OCI-LY3 (cell line): ENCODE results near the gene NR2F1-AS1.

Experiments
- H2AFZ ChIP-seq: fragments of 200-600, 300-600 bp; shearing (Covaris generic); 2 replicates; pipeline ENCODE4 v1.6.0; 2014; ENCODE audit warnings: antibody characterized with exemption, low read depth, low read length
- H3K27ac ChIP-seq: fragments of 200-600, 300-600 bp; sonication (generic); 2 replicates; pipeline ENCODE4 v1.5.1; 2014; ENCODE audit warnings: mild to moderate bottlenecking, low read length, moderate library complexity, mixed read lengths
- H3K27me3 ChIP-seq: fragments of 200-600, 300-600 bp; sonication (generic); 2 replicates; pipeline ENCODE4 v1.6.1; 2014; ENCODE audit warnings: low read depth, low read length, mixed read lengths
- H3K36me3 ChIP-seq: fragments of 200-600, 300-600 bp; sonication (generic); replicated peaks from 2 replicates; pipeline ENCODE3; 2014; ENCODE audit warnings: low read depth, low read length, mixed read lengths
- H3K4me1 ChIP-seq: fragments of 300-600, 200-600 bp; sonication (generic); 2 replicates; pipeline ENCODE4 v1.6.1; 2014; ENCODE audit warnings: low read length, mixed read lengths
- H3K4me2 ChIP-seq: fragments of 200-600, 300-600 bp; sonication (generic); 2 replicates; pipeline ENCODE4 v1.6.1; 2014; ENCODE audit warnings: low read length, mixed read lengths
- H3K4me3 ChIP-seq: fragments of 300-600, 200-600 bp; sonication (generic); 2 replicates; pipeline ENCODE4 v1.5.1; 2014; ENCODE audit warnings: antibody characterized with exemption, mild to moderate bottlenecking, low read length, moderate library complexity
- H3K79me2 ChIP-seq: fragments of 300-600, 200-600 bp; shearing (Covaris generic); 2 replicates; pipeline ENCODE4 v1.6.1; 2014; ENCODE audit warnings: mild to moderate bottlenecking, low read length, mixed read lengths
- H3K9ac ChIP-seq: fragments of 300-600, 200-600 bp; shearing (Covaris generic); 2 replicates; pipeline ENCODE4 v1.6.0; 2014; ENCODE audit warnings: mild to moderate bottlenecking, low read length, moderate library complexity
- H3K9me3 ChIP-seq: fragments of 200-600, 300-600 bp; shearing (Covaris generic); 2 replicates; pipeline ENCODE4 v1.6.1; 2014; ENCODE audit warnings: low read length, mixed read lengths; ENCODE audit not compliant: insufficient read depth
- H4K20me1 ChIP-seq: fragments of 200-600, 300-600 bp; sonication (generic); 2 replicates; pipeline ENCODE4 v1.6.1; 2016; ENCODE audit warnings: low read length, mixed read lengths; ENCODE audit not compliant: insufficient read depth
- EZH2phosphoT487 ChIP-seq: fragments of 200-600 bp; shearing (Covaris generic); IDR thresholded peaks from 2 replicates; pipeline ENCODE4 v1.6.1; 2018; ENCODE audit warnings: antibody characterized with exemption, mixed run types, low read depth
- TF ChIP-seq, protein P1 (sequence below): fragments of 200-600, 300-600 bp; sonication (generic); IDR thresholded peaks from 2 replicates; pipeline ENCODE4 v1.5.1; 2014; ENCODE audit warnings: antibody characterized with exemption, low read length, low read depth

The NR2F1-AS1 gene

DNA sequence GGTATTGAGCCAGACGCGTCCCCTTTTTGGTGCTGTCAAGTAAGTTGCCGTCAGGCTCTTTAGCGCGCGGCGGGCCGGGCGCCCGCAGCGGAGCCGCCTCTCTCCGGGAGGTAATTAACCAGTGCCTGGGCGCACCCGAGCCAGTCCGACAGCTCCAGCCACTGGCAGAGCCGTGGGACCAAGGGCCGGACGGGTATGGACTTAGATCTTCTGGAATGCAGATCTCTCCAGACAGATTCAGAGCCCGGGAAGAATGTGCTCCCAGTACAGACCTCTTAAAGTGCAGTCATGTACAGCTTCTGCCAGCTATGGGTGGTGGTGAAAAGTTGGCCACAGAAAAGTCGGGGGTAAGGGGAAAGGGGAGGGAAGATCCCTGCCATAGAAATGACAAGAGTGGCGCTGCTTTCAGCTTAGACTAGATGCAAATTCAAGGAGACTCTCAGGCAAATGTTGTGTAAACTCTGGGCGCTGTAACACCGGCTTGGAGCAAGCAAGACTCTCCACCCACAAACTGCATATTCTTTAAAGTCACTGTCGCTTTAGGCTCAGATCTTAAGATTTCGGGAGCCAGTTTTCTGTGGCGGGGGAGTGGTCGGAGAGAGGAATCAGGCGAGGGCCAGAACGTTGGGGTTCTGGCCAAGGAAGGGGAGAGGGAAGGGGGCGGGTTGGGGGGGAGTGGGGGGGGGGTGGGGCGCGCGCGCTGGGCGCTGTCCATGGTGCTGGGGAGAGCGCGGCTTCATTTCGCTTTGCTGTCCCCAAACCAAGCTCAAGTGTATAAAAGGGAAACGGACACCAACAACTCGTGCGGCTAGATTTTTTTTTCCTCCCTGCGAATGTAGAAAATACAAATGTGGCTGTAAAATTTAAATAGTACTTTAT lies 31.2 kb upstream of the NR2F1-AS1 start:
- H3K79me2 ChIP-seq = no peaks in the 10 kb centered on the region
- H4K20me1 ChIP-seq = no peaks in the 10 kb centered on the region
- H3K27ac ChIP-seq = no peak overlapping the region
- H3K4me2 ChIP-seq = peak overlapping the region; percentile 44
- no peaks in the 10 kb centered on the region for H3K36me3 ChIP-seq
- peak overlapping the region; percentile 23; the same call in 1 of the 2 replicates for H3K4me3 ChIP-seq
- TF ChIP-seq, protein P1, sequence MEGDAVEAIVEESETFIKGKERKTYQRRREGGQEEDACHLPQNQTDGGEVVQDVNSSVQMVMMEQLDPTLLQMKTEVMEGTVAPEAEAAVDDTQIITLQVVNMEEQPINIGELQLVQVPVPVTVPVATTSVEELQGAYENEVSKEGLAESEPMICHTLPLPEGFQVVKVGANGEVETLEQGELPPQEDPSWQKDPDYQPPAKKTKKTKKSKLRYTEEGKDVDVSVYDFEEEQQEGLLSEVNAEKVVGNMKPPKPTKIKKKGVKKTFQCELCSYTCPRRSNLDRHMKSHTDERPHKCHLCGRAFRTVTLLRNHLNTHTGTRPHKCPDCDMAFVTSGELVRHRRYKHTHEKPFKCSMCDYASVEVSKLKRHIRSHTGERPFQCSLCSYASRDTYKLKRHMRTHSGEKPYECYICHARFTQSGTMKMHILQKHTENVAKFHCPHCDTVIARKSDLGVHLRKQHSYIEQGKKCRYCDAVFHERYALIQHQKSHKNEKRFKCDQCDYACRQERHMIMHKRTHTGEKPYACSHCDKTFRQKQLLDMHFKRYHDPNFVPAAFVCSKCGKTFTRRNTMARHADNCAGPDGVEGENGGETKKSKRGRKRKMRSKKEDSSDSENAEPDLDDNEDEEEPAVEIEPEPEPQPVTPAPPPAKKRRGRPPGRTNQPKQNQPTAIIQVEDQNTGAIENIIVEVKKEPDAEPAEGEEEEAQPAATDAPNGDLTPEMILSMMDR = no peak
- no peak for TF ChIP-seq EZH2phosphoT487
- H3K27me3 ChIP-seq = peaks cover 42% of the 10 kb centered on the region
- no peaks in the 10 kb centered on the region for H3K9me3 ChIP-seq
- no peak overlapping the region for H2AFZ ChIP-seq
- 0 out of 2 replicates have a peak, but pooled peaks cover 5% of the 10 kb centered on the region for H3K4me1 ChIP-seq
- no peak overlapping the region for H3K9ac ChIP-seq

DNA sequence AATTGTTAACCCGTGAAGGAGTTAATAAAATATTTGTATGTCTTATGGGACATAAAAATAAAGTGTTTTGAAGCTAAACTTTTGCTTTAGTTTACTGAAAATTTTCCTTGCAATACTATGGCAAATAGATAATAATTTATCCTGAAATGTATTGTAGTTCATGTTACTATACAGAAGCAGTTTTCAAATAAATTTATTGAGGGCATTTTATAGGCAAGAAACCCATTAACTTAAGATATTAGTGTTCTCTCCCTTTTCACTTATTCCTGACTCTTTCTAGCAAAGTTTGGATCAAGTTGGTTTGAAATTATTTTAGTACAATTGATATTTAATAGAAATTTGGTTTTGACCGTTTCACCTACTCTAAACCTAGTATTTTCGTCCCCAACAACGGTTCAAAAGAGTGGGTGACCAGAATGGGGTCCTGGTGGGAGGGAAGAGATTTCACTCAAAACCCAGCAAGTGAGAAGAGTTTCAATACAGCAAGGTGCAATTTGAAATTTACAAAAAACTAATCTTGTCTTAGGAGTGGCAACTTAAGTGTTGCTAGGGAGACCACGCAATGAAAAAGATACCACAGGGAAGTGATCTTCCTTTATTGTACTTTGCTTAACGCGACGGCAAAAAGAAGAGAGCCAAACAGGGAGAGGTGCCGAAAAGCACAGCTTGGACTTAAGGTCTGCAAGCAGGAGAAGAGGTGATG lies 30.4 kb upstream of the NR2F1-AS1 start:
- TF ChIP-seq, protein P1 = no peak
- no peak for TF ChIP-seq EZH2phosphoT487
- Histone ChIP-seq H3K4me2 (peak overlapping the region; percentile 44; the same call in 1 of the 2 replicates), H2AFZ (no peak overlapping the region), H3K4me3 (no peak overlapping the region; the same call in 1 of the 2 replicates), H3K9me3 (no peaks in the 10 kb centered on the region), H3K9ac (no peak overlapping the region), H3K27me3 (peaks cover 42% of the 10 kb centered on the region), H3K79me2 (no peaks in the 10 kb centered on the region), H4K20me1 (no peaks in the 10 kb centered on the region), H3K36me3 (no peaks in the 10 kb centered on the region), H3K27ac (no peak overlapping the region), H3K4me1 (0 out of 2 replicates have a peak, but pooled peaks cover 5% of the 10 kb centered on the region)

DNA sequence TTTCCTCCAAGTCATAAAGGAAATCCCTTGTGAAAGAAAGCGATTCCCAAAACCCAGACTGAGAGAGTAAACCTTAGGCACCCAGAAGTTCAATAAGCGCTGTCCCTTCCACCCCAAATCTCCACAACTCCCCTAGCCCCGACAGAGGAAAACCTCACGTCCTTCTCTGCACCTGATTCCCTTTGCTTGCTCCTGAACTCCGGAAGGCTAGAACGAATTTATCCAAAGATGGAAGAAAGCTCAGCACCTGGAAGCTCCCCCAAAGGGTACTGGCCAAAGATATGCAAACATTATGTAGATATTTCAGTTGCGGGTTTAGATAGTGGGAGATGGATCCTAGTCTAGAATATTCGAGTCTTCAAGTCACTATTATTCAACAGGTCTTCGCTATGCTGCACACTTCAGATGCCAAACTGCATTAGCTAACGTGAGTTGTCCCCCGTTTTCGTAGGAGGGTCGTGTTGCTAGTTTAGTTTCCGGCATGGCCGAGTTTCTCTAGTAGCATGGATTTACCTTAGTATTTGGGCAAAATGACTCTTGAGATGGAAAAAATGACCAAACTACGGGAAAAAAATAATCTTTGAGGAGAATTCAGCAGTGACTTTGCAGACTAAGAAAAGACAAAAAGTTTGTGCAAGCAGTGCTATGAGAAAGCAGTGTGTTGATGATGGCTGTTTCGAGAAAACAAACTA lies 29.7 kb upstream of the NR2F1-AS1 start:
- H3K4me2 ChIP-seq = no peak overlapping the region
- no peaks in the 10 kb centered on the region for H3K9me3 ChIP-seq
- no peak overlapping the region for H3K27ac ChIP-seq
- no peak for TF ChIP-seq EZH2phosphoT487
- TF ChIP-seq, protein P1 = no peak
- H3K27me3 ChIP-seq = peaks cover 42% of the 10 kb centered on the region
- no peak overlapping the region for H3K4me3 ChIP-seq
- H4K20me1 ChIP-seq = no peaks in the 10 kb centered on the region
- no peak overlapping the region for H2AFZ ChIP-seq
- no peaks in the 10 kb centered on the region for H3K79me2 ChIP-seq
- H3K9ac ChIP-seq = no peak overlapping the region
- H3K36me3 ChIP-seq = no peaks in the 10 kb centered on the region
- 0 out of 2 replicates have a peak, but pooled peaks cover 5% of the 10 kb centered on the region for H3K4me1 ChIP-seq
